HG03565 (cell line): Measurements from ENCODE around the gene GALNT18.

Experiments used
- ATAC-seq: cut with Tn5 transposase; IDR thresholded peaks from one replicate; pipeline ENCODE4 v1.9.1; 2021; ENCODE audit warnings: mild to moderate bottlenecking, moderate library complexity; ENCODE audit not compliant: unreplicated experiment

The GALNT18 gene

DNA sequence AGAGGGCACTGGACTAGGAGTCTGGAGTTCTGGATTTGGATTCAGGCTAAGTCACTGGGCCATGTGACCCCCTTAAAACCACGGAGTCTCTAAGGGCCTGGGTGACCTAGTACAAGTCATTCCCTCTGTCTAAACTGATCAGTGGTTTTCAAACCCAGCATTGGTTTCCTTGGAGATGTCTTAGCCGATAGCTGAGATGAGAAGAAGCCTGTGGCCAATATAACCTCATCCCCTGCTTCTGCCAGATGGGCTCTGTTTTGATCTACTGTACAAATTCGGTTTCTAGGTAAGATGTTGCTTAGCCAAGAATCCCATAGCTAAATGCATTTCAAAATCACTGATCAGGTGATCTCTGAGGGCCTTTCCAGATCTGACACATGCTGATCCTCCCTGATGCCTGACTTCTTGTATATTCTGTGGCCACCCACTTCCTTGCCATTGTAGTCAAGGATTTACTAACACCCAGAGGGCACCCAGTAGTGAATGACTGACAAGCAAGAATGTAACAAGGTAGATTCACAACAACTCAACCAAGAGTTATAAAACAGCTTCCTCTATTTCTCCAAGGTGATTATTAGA lies 53.1 kb downstream of the GALNT18 start:
- ATAC-seq: no peak

DNA sequence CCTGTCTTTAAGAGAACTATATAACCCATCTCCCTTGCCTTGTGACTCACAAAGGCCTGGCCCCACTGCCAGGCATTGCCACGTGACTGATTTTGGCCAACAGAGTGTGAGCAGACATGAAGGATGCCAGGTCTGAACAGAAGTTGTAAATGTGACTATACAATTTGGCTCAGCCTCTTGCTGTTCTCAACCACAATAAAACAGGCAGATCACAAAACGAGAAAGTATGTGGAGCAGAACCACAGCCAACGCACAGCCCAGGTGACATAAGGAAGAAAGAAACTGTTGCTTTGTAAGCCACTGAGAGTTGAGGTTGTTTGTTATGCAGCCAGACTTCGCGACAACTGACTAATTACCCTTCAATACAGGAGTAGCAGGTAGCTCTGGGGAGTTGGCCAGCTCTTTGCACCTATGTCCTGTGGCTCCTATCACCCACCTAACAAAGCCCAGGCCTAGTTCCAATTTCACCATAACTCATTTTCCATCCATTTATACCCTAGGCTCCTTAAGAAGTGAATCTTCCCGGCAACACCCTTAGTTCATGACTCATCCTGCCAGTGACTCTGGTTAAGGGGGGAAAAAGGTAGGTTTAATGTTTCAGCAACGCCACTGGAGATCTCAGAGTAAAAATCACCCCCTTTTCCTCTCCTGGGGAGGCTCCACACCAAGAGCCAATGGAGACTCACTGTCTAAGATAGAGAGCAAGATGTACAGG lies 53.7 kb downstream of the GALNT18 start:
- no peak for ATAC-seq

DNA sequence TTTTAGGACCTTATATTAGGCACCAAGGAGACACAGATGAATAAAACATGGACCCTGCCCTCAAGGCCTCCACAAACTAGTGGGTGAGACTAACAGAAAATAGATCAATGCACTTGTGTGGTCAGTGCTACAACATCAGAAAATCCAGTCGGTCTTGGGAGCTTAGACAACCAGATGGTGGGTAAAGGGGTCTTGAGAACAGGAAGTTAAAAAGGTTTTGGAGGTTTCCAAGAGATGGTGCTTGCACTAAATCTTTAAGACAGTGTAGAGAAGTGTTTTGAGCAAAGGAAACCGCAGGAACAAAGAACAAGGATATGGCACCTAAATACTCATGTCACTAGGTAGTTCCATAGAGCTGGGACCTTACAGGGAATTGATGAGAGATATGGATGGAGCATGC lies 56.2 kb downstream of the GALNT18 start:
- ATAC-seq: no peak

DNA sequence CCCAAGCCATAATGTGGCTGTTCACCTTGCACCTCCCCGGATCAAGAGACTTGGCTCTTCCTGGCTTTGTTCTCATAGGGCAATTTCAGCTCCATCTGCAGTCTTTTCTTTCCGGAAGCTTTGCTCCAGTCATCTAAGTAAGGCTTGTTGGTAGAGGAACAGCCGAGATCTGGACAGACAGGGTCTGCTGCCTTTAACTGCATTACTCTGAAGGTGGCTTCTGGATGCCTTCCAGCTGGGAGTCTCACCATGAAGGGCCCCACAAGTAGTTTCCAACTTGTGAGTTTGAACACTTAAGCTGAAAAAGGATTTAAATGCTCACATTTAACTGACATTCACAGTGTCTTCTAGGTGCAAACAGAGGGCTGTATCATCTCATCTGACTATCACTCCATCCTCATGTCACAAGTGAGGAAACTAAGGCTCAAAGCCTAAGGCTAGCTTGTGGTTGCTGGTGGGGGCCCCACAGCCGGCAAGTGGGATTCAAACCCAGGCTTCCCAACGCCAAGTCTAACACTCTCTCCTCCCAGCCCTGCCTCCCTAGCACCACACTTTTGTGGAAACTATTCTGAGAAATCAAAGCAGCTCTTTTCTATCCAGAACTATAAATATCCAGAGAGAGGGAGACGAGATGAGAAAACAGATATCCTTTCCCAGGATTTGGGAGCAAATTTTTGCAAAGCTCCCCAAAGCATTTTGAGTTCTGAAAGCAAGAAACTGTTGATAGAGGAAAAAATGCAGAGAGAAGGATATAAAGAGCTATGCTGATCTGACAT lies 58.4 kb downstream of the GALNT18 start:
- ATAC-seq: no peak

DNA sequence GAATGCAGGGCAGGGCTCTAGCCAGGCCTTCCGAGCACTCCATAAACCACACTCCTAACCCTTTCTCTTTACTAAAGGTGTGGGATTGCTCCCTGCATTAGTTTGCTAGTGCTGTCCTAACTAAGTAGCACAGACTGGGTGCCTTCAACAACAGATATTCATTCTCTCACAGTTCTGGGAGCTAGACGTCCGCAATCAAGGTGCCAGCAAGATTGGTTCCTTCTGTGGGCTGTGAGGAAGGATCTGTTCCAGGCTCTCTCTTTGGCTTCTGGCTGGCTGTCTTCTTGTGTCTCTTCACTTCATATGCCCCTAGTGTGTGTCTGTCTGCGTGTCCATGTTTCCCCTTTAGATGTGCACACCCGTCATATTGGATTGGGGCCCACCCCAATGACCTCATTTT lies 59.8 kb downstream of the GALNT18 start:
- no peak for ATAC-seq

DNA sequence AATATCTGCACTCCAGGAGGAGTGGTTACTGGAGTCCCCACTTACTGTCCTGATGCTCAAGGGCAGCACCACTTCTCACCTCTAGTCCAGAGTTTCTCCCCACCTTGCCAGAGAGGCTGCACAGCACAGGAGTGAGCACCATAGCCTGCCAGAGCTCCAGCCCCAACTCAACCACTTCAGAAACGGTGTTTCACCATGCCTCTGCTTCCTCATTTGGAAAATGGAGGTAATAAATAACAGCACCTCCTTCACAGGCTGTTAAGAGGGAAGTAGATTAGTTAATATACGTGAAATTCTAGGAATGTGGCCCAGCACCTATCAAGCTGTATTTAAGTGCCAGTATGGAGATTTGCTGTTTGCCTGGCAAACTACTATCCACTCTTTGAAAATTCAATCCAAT lies 63.0 kb downstream of the GALNT18 start:
- no peak for ATAC-seq

DNA sequence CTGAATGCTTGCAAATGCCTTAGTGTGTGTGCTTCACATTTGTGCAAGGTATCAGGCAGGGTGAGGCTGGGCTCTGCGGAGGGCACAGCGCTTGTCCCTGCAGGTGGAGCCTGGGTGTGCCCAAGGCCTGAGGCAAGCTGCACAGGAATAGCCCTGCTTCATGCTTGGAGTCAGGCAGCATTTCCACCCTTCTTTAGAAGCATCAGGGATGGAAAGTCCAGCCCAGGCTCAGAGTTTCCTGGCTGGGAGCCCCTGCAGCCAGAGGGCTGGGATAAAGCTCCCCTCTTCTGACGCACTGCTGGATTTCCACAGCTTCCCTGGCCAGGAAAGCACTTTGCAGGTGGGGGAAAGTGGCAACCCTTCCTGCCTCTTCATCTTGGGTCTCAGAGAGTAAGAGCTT lies 63.4 kb downstream of the GALNT18 start:
- no peak for ATAC-seq

DNA sequence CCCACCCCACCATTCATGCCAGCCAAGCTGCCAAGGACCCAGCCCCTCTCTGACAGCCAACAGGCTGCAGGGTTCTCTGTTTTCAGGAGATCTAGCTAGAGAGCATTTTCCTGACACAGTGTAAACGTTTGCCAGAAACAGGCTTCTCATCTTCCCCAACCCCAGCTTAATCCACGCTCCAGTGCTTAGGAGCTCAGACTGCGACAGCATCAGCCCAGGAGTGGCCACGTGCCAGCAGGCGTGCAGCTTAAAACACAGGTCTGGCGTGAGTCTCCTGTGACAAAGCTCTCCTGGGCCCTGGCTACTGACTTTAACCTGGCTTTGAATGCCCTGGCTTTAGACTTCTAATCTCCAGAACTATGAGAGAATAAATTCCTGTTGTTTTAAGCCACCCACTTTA lies 66.6 kb downstream of the GALNT18 start:
- no peak for ATAC-seq

DNA sequence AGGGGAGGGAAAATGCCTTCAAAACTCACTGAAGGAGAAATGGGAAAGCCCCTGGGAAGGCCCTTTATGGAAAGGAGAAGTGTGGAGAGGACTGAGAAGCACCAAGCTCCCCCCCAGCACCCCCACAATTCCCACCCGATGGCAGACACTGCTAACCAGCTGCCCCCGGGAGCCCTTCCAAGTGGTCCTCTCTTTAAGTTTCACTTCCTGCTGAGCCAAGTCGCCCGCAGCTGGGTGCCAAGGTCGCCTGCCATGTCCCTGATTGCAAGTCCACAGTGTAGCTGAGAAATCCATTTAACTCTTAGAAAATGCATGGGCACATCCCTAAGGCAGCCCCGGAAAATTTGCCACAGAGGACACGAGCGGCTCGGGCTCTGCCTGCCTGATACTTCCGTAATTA lies 68.2 kb downstream of the GALNT18 start:
- ATAC-seq: no peak

DNA sequence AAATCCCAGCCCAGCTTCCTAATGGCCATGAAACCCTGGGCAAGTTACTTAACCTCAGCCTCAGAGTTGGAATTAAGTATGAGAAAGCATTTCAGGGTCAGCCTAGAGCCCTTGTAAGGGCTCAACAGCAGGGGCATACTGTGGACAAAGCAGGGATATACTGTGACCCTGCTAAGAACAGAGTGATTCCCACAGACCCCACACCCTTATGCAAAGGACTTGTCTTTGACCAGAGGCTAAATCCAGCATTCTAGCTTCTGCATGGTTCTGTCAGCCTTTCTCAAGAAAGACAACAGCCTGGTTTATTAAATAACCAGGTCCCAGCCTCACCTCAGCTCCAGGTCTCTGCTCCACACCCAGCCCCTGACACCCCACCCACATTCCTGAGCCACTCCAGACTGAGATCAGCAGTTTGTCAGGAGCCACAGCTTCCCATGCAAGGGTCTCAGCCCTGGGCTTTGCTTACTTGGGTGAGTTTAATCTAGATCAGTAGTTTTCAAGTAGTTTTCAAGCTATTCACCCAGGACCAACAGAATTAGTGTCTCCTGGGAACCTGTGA lies 69.2 kb downstream of the GALNT18 start:
- no peak for ATAC-seq

DNA sequence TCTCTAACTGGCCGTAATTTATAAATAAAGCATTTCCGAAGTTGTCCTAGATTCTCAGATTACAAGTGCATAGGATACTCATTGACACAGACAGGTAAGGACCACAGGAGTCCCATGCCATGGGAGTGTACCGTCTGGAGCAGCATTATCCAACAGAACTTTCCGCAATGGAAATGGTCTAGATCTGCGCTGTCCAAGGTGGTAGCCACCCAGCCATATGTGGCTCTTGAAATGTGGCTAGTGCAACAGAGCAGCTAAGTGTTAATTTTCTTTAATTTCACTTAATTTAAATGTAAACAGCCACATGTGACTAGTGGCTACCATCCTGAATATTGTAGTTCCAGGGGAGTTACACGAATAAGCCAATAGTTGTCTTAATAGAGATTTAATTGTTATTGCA lies 71.3 kb downstream of the GALNT18 start:
- ATAC-seq: no peak

DNA sequence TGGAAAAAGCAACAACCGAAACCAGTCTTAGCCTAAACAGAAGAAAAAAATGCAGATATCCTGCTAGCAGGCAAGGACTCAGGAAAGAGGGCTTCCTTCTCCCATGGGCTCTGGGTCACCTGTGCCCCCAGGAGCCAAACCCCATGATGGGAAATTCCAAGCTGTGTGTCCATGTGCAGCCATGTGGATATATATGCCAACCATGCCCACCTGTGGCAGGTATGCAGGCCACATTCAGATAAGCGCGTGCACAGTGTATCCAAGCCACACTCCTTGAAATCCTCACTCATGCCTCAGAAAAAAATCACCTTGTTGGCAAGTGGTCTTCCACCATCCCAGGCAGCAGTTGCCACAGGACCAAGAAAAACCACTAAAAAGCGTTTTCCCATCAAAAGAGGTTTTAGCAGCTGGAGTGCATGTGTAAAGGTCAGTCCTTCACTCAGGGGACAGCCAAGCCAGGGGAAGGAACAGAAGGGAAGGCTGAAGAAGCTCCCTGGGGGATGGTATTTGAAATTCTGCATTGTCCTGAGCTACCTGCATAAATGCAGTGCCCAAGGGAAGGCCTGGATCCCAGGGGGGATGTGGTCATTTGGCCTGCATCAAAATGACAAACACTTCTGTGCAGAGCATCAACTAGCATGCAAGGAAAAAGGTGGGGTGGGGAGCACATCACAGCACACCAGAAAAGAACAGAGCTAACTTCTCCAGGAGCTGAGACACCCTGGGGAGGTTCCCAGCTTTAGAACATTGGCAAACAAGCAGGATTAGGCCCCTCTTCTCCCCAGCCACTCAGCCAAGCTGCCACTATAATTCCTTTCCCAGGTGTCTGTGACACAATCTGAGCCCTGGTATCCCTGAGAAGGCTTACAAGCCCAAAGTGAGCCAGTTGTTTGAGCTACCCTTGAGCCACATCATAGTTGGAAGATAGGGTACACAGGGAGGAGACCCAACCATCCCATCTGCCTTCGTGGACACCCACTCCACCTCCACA lies 76.2 kb downstream of the GALNT18 start:
- ATAC-seq: no peak

DNA sequence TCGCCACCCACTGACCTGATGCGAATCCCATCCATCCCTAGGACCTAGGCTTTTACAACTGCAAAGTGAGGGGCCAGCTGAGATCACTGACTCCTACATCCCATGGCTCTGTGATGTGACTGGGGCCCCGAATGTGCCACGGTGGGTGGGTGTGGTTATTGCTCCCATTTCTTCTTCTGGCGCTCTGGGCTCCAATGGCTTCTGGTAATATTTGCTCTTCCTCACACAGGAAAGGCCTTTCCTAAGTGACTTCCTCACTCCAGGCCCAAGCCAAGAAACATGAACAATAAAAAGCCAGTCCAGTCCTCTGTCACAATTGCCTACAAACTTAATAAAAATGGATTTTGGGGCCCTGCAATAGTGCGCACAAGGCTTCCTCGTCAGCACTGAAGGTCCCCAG lies 78.1 kb downstream of the GALNT18 start:
- ATAC-seq: no peak

DNA sequence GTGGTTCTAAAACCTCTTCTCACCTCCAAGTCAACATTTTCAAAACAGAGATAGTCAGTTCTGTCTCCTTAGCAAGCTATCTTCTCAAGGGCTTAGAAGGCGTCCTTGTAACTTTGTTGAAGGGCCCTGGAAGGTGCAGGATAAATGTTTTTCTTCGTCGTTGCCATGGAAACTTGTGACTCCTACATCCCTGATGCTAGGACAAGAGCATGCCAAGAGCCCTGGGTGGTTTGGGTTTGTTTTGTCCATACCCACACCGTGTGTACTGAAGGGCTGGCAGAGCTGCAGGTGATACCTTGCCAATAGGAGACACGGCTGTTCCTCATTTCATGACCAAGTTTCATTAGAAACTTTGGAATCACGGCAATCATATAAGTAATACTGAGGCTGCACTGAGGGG lies 81.6 kb downstream of the GALNT18 start:
- ATAC-seq: no peak

DNA sequence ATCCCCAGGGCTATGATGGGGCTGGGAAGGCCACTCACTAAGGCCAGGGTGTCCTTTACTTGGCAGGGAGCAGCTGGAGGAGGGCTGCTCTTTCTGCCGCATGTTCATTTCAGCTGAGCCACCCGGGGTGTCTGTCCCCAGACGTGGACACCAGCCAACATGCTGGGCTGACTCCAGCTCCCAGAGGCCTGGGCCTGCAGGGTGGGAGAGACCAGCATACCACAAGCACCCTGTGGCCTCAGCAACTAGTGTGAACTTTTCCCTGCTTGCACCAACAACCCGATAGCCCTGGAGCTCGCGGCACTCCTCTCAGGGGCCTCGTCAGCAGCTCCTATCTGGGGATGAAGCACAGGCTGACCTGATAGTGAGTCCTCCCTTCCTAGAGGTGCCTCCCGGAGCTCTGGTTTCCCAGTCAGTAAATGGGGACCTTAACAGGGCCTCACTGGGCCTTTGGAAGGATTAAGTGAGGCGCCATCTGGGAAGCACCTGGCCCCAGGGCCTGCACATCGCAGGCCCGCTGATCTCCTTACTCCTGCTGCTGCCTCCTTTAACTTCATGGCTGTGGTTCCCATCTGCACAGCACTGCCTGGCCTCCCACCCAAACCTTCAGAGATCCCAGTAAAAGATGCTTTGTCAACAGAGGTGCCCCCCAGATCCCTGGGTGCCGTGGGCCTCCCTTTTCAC lies 83.4 kb downstream of the GALNT18 start:
- ATAC-seq: no peak

DNA sequence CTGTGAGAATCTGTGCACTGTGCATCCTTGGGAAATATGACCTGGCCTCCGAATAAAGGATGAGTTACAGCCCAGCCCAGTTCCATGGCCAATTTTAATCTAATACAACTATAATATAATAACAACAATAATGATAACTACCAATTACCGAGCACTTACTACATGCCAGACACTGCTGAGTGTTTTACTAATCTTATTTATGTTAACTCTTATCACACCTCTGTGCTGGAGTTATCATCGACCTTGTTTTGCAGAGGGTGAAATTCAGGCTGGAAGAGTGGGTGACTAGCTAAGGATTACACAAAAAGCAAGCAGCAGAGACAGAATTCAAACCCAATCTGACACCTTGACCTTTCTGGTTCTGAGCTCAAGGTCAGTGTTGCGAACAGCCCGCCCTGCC lies 83.9 kb downstream of the GALNT18 start:
- ATAC-seq: no peak

DNA sequence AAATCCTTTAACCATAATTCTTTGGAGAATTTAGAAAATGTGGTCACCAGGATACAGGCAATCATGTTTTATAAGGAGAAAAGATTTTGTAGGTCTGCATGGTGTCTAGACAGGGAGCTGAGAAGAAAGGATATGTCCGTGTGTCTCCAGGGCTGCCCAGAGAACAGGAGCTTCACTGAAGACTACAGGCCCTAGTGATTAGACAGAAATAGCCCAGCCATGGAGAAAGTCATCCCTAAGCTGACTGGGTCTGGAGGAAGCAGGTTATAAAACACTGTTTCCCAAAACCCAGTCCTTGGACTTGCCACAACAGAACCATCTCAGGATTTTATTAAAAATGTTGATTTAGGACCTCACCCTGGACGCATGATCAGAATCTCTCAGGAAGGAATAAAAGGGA lies 84.4 kb downstream of the GALNT18 start:
- no peak for ATAC-seq

DNA sequence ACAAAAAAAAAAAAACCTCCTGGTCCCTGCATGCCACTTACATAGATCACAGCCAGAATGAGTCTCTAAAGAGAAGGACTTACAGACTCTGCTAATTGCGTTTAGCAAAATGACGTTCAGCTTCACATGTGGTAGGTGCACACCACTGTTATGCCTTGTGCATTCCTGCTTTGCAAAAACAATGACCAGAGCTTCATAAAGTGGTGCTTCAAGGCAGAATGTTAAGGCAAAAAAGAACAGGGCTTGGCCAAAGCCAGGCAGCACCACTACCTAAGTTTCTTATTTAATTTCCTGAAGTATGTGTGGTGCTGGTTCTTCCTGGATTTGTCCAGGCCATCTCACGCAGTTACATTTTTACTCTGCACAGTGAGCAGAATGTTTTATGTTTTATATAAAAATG lies 85.2 kb downstream of the GALNT18 start:
- no peak for ATAC-seq

DNA sequence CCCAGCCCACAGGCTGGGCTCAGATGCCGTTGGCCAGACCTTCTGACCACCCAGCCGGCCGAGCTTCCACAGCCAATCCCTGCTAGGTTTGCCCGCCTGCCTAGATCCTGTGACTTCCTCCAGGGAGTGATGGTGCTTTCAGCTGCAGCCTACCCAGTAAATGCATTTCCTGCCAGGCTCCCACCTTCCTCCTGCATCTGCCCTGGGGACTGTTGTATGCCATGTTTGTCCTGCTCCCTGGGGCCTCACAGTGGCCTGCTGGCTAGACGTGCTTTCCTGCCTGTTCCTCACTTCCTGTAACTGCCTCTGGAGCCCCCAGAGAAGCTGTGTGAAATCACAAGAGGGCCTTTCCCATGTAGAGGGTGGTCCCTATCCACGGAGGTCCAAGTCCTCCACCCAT lies 86.2 kb downstream of the GALNT18 start:
- ATAC-seq: no peak

DNA sequence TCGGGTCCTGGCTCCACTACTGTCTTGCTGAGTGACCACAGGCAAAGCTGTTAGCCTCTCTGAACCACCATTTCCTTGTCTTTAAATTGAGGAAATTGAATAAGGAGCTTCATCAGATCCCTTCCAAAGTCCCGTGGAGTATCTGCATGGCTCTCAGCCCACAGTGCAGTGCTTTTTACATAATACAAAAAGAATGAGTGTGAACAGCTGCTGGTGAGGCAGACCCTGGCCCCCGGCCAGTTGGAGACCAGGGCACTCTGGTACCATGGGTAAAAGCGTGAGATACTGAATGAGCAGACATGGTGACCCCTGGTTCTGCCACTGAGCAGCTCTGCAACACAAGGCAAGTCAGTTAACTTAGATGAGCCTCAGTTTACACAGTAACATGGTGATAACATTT lies 86.8 kb downstream of the GALNT18 start:
- no peak for ATAC-seq
